Choroid plexus epithelial cell (primary cell): ENCODE results near the gene SLC35F1.
A peak's percentile ranks its signal among the peaks of the same experiment; 100 is the strongest.
"Not testable (repeated sequence)": the region's sequence is repeated elsewhere in the genome, so short reads cannot be mapped to it uniquely, and the experiment has no call there.

Experiments used
- DNase-seq: peaks from one replicate; pipeline ENCODE4 v3.0.0-alpha.2; 2010; ENCODE audit warnings: low read depth
- H3K4me3 ChIP-seq: 2 replicates; pipeline ENCODE4 v1.5.1; 2011; ENCODE audit warnings: low read depth, mild to moderate bottlenecking, control low read depth, low read length, moderate library complexity
- TF ChIP-seq, protein P1 (sequence below): conservative IDR thresholded peaks from 2 replicates; pipeline ENCODE4 v1.5.1; 2011; ENCODE audit warnings: low read depth, mild to moderate bottlenecking, control low read depth, inconsistent platforms, low read length, moderate library complexity

SLC35F1 gene

DNA sequence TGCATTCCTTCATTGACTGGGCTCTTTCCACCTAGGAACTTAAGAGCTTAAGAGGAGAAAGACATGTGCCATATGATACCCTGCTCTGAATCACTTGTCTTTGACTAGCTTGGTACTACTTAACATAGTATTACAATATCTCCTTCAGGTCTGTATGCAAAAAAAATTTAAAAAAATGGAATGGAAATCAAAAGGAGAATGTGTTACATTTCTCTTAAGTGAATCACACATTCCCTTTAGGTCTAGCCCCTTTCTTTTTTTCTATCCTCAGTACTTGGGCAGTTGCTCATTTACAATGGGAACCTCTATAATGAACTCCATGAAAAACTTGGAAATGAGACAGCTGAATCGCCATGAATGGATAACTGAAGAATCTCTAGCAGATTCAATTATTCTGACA, 53.8 kb downstream of the SLC35F1 start:
- no peak overlapping the region for H3K4me3 ChIP-seq
- no peak for DNase-seq
- TF ChIP-seq, protein P1, sequence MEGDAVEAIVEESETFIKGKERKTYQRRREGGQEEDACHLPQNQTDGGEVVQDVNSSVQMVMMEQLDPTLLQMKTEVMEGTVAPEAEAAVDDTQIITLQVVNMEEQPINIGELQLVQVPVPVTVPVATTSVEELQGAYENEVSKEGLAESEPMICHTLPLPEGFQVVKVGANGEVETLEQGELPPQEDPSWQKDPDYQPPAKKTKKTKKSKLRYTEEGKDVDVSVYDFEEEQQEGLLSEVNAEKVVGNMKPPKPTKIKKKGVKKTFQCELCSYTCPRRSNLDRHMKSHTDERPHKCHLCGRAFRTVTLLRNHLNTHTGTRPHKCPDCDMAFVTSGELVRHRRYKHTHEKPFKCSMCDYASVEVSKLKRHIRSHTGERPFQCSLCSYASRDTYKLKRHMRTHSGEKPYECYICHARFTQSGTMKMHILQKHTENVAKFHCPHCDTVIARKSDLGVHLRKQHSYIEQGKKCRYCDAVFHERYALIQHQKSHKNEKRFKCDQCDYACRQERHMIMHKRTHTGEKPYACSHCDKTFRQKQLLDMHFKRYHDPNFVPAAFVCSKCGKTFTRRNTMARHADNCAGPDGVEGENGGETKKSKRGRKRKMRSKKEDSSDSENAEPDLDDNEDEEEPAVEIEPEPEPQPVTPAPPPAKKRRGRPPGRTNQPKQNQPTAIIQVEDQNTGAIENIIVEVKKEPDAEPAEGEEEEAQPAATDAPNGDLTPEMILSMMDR = no peak

DNA sequence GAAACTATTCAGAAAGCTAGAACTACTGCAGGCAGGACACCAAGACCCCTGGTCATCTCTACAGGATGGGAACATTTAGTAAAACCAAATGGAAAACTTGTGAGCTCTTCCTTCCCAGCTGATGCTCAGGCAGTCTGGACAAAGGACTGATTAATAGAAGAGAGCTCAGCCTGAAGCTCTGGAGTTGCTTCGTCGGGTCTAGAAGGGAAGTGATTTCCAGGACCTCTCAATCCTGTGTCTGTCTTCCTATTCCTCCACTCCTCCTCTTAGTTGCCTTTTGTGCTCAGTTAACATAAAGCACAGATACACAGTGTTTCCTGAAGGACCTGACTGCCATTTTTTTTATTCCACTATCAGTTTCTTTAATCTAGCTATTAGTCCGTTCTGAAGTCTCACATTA, 54.2 kb downstream of the SLC35F1 start:
- TF ChIP-seq, protein P1 = no peak
- no peak overlapping the region for H3K4me3 ChIP-seq

DNA sequence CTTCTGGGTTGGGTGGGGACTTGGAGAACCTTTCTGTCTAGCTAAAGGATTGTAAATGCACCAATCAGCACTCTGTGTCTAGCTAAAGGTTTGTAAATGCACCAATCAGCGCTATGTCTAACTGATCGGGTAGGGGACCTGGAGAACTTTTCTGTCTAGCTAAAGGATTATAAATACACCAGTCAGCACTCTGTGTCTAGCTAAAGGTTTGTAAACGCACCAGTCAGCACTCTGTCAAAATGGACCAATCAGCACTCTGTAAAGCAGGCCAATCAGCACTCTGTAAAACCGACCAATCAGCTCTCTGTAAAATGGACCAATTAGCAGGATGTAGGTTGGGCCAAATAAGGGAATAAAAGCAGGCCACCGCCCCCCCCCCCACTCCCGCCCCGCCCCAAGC, 58.7 kb downstream of the SLC35F1 start:
- H3K4me3 ChIP-seq, DNase-seq: not testable (repeated sequence)

More for the DNA sequence above, 54.2 kb downstream of the SLC35F1 start:
- no peak for DNase-seq

DNA sequence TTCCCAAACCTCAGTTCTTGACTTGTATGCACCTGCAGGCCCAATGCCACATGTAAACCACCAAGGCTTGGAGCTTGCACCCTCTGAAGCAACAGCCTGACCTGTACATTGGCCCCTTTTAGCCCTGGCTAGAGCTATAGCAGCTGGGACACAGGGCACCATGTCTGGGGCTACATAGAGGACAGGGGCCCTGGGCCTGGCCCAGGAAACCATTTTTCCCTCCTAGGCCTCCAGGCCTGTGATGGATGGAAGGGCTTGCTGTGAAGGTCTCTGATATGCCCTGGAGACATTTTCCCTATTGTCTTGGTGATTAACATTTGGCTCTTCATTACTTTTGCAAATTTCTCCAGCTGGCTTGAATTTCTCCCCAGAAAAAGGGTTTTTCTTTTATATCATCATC, 64.6 kb downstream of the SLC35F1 start:
- TF ChIP-seq, protein P1 = no peak
- H3K4me3 ChIP-seq = no peak overlapping the region
- DNase-seq = no peak

DNA sequence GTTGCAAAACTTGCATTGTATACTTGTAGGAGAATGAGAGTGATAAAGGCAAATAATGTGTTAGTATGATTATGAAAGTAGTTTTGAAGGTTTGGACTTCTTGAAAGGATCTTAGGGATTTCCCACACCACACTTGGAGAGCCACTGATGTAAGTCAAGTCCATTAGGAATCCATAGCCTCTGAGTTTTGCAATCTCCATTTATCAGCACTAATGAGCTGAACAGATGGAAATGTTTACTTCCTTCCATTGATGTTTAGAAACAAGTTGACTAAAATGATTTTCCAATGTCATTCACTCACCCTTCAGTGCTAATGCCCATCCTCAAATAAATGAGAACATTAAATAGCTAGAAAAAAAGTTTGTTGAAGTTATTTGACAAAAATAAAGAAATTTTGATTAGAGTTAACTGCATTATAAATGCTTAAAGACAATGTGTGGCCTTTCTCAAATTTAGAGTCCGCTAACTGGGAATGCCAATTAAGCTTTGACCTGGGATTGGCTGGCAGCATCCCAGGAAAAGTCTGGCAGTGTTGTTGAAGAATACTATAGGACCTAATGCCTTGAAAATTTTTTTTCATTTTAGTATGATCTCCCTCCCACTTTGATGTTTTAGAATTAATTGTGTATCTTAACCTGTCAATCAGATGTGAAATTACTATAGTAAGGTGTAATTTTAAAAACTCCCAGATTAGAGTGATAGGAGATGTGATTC, 68.0 kb downstream of the SLC35F1 start:
- no peak overlapping the region for H3K4me3 ChIP-seq
- DNase-seq = no peak
- TF ChIP-seq, protein P1 = no peak

DNA sequence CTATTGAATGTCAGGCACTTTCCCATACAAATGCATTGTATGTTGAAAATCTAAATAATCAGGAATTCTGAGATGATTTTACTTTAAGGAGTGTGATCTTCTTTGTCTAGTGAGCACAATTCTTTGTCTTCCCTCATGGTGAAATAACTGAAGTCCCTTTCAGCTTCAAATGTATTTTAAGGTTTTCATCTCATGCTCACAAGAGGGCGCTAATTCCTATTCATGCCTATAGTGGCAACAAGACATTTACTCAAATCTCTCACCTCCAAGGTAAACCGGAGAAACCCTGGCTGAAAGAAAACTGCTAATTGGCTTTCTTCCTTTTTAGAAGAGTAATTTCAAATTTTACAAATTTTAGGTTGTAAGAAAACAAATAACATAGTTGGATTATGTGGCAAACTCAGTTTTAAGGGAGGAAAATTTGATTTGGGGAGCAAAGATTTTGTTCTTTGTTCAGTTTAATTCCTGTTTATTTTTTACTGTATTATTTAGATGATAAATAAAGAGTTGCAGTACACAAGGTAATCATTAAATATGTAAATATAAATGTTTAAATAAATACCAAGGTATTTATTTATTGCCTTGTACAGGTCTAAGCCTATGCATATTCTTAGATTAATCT, 69.1 kb downstream of the SLC35F1 start:
- no peak overlapping the region for H3K4me3 ChIP-seq
- TF ChIP-seq, protein P1 = peak; percentile 68
- DNase-seq = peak; percentile 66

DNA sequence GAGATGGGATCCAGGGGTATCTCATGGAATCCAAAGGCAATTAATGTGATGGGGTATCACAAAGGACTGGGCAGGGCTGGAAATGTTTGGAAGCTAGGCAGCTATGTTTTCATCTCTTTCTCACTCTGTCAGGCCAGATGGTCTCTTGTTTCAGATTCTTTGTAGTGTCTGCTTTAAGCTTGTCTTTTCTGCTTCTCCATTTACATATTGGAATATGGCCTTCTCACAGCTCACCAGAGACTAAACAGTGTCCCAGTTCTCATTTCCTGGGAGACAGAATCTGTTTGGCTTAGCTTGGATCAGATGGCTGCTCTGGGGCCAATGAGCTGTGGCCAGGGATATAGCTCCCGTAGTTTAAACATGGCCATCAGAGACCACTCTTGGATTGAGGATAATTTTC, 78.9 kb downstream of the SLC35F1 start:
- TF ChIP-seq, protein P1 = no peak
- DNase-seq = no peak
- no peak overlapping the region for H3K4me3 ChIP-seq
